Measurements from ENCODE around the gene OR2H2.

OR2H2 gene

GRCh38 chr6:29619578-29620160 lies 34.7 kb downstream of the OR2H2 start:
- Histone ChIP-seq H3K4me1 (ENCODE audit: insufficient read depth, low read length) (peaks cover 29% of the 10 kb centered on the region), H3K36me3 (ENCODE audit: insufficient read depth, low read length) (peaks cover 91% of the 10 kb centered on the region), H3K27me3 (ENCODE audit: insufficient read depth, low read length) (no peaks in the 10 kb centered on the region), H3K9me3 (ENCODE audit: insufficient read depth, low read depth, low read length) (no peaks in the 10 kb centered on the region), H3K9ac (ENCODE audit: low read depth, low read length) (no peak overlapping the region), H3K27ac (ENCODE audit: low read depth, low read length) (no peak overlapping the region; the same call in 1 of the 2 replicates), H3K4me3 (ENCODE audit: low read length) (no peak overlapping the region)
- WGBS: 97% methylated on average over 1 of the region's 1 CpG

GRCh38 chr6:29620630-29621029 lies 35.7 kb downstream of the OR2H2 start:
- Histone ChIP-seq H3K36me3 (ENCODE audit: insufficient read depth, low read length) (peaks cover 81% of the 10 kb centered on the region), H3K27ac (ENCODE audit: low read depth, low read length) (no peak overlapping the region), H3K4me1 (ENCODE audit: insufficient read depth, low read length) (peaks cover 38% of the 10 kb centered on the region), H3K9me3 (ENCODE audit: insufficient read depth, low read depth, low read length) (no peaks in the 10 kb centered on the region), H3K9ac (ENCODE audit: low read depth, low read length) (no peak overlapping the region), H3K27me3 (ENCODE audit: insufficient read depth, low read length) (no peaks in the 10 kb centered on the region), H3K4me3 (ENCODE audit: low read length) (no peak overlapping the region)
- 91% methylated on average over 4 of the region's 4 CpGs for WGBS

GRCh38 chr6:29624520-29624961 lies 39.6 kb downstream of the OR2H2 start:
- Histone ChIP-seq H3K27ac (ENCODE audit: low read depth, low read length) (peak overlapping the region; percentile 83), H3K9ac (ENCODE audit: low read depth, low read length) (peak overlapping the region; percentile 12; the same call in 1 of the 2 replicates), H3K27me3 (ENCODE audit: insufficient read depth, low read length) (no peaks in the 10 kb centered on the region), H3K36me3 (ENCODE audit: insufficient read depth, low read length) (peaks cover 47% of the 10 kb centered on the region), H3K4me3 (ENCODE audit: low read length) (peak overlapping the region; percentile 80), H3K4me1 (ENCODE audit: insufficient read depth, low read length) (peaks cover 53% of the 10 kb centered on the region), H3K9me3 (ENCODE audit: insufficient read depth, low read depth, low read length) (no peaks in the 10 kb centered on the region)
- WGBS: under 1% methylated on average over 3 of the region's 3 CpGs

GRCh38 chr6:29625337-29625930 lies 40.5 kb downstream of the OR2H2 start:
- peak overlapping the region; percentile 12; the same call in 1 of the 2 replicates for H3K9ac ChIP-seq (ENCODE audit: low read depth, low read length)
- no peaks in the 10 kb centered on the region for H3K27me3 ChIP-seq (ENCODE audit: insufficient read depth, low read length)
- peak overlapping the region; percentile 80 for H3K4me3 ChIP-seq (ENCODE audit: low read length)
- H3K36me3 ChIP-seq (ENCODE audit: insufficient read depth, low read length): peaks cover 38% of the 10 kb centered on the region
- no peaks in the 10 kb centered on the region for H3K9me3 ChIP-seq (ENCODE audit: insufficient read depth, low read depth, low read length)
- peak overlapping the region; percentile 83 for H3K27ac ChIP-seq (ENCODE audit: low read depth, low read length)
- H3K4me1 ChIP-seq (ENCODE audit: insufficient read depth, low read length): peaks cover 62% of the 10 kb centered on the region
- WGBS: 14% methylated on average over 7 of the region's 7 CpGs

GRCh38 chr6:29626948-29627754 lies 42.2 kb downstream of the OR2H2 start:
- Histone ChIP-seq H3K4me1 (ENCODE audit: insufficient read depth, low read length) (peaks cover 73% of the 10 kb centered on the region), H3K27ac (ENCODE audit: low read depth, low read length) (peak overlapping the region; percentile 86), H3K27me3 (ENCODE audit: insufficient read depth, low read length) (no peaks in the 10 kb centered on the region), H3K9me3 (ENCODE audit: insufficient read depth, low read depth, low read length) (no peaks in the 10 kb centered on the region), H3K4me3 (ENCODE audit: low read length) (peak overlapping the region; percentile 80), H3K36me3 (ENCODE audit: insufficient read depth, low read length) (peaks cover 21% of the 10 kb centered on the region), H3K9ac (ENCODE audit: low read depth, low read length) (peak overlapping the region; percentile 84)
- WGBS: under 1% methylated on average over 31 of the region's 31 CpGs

- H3K36me3 ChIP-seq (ENCODE audit: insufficient read depth, low read length): peaks cover 14% of the 10 kb centered on the region
- peak overlapping the region; percentile 80 for H3K4me3 ChIP-seq (ENCODE audit: low read length)
- H3K9me3 ChIP-seq (ENCODE audit: insufficient read depth, low read depth, low read length): no peaks in the 10 kb centered on the region
- WGBS: under 1% methylated on average over 50 of the region's 51 CpGs
- H3K4me1 ChIP-seq (ENCODE audit: insufficient read depth, low read length): peaks cover 66% of the 10 kb centered on the region
- peak overlapping the region; percentile 86 for H3K27ac ChIP-seq (ENCODE audit: low read depth, low read length)
- peak overlapping the region; percentile 84 for H3K9ac ChIP-seq (ENCODE audit: low read depth, low read length)
- no peaks in the 10 kb centered on the region for H3K27me3 ChIP-seq (ENCODE audit: insufficient read depth, low read length)
Measured at GRCh38 chr6:29627755-29628418, 43.0 kb downstream of the OR2H2 start.

GRCh38 chr6:29628419-29629281 lies 43.7 kb downstream of the OR2H2 start:
- Histone ChIP-seq H3K27me3 (ENCODE audit: insufficient read depth, low read length) (no peaks in the 10 kb centered on the region), H3K9me3 (ENCODE audit: insufficient read depth, low read depth, low read length) (no peaks in the 10 kb centered on the region), H3K27ac (ENCODE audit: low read depth, low read length) (peak overlapping the region; percentile 50), H3K4me3 (ENCODE audit: low read length) (peak overlapping the region; percentile 72), H3K9ac (ENCODE audit: low read depth, low read length) (peak overlapping the region; percentile 53), H3K4me1 (ENCODE audit: insufficient read depth, low read length) (peaks cover 58% of the 10 kb centered on the region), H3K36me3 (ENCODE audit: insufficient read depth, low read length) (peaks cover 6% of the 10 kb centered on the region)
- 1% methylated on average over 32 of the region's 32 CpGs for WGBS

GRCh38 chr6:29629571-29629970 lies 44.6 kb downstream of the OR2H2 start:
- H3K9ac ChIP-seq (ENCODE audit: low read depth, low read length): no peak overlapping the region
- WGBS: 67% methylated on average over 1 of the region's 2 CpGs
- H3K9me3 ChIP-seq (ENCODE audit: insufficient read depth, low read depth, low read length): no peaks in the 10 kb centered on the region
- H3K4me1 ChIP-seq (ENCODE audit: insufficient read depth, low read length): peaks cover 52% of the 10 kb centered on the region
- H3K27ac ChIP-seq (ENCODE audit: low read depth, low read length): no peak overlapping the region
- H3K27me3 ChIP-seq (ENCODE audit: insufficient read depth, low read length): no peaks in the 10 kb centered on the region
- no peaks in the 10 kb centered on the region for H3K36me3 ChIP-seq (ENCODE audit: insufficient read depth, low read length)
- H3K4me3 ChIP-seq (ENCODE audit: low read length): peak overlapping the region; percentile 72

GRCh38 chr6:29630315-29630714 lies 45.4 kb downstream of the OR2H2 start:
- Histone ChIP-seq H3K9me3 (ENCODE audit: insufficient read depth, low read depth, low read length) (no peaks in the 10 kb centered on the region), H3K4me3 (ENCODE audit: low read length) (peak overlapping the region; percentile 72), H3K27me3 (ENCODE audit: insufficient read depth, low read length) (no peaks in the 10 kb centered on the region), H3K27ac (ENCODE audit: low read depth, low read length) (no peak overlapping the region), H3K4me1 (ENCODE audit: insufficient read depth, low read length) (peaks cover 48% of the 10 kb centered on the region), H3K36me3 (ENCODE audit: insufficient read depth, low read length) (no peaks in the 10 kb centered on the region), H3K9ac (ENCODE audit: low read depth, low read length) (no peak overlapping the region)
- WGBS: 54% methylated on average over 9 of the region's 9 CpGs

GRCh38 chr6:29631209-29631810 lies 46.4 kb downstream of the OR2H2 start:
- no peaks in the 10 kb centered on the region for H3K27me3 ChIP-seq (ENCODE audit: insufficient read depth, low read length)
- H3K4me1 ChIP-seq (ENCODE audit: insufficient read depth, low read length): peaks cover 38% of the 10 kb centered on the region
- 0 out of 2 replicates have a peak overlapping the region, but pooled peaks have one; percentile 14 for H3K9ac ChIP-seq (ENCODE audit: low read depth, low read length)
- 9% methylated on average over 14 of the region's 14 CpGs for WGBS
- no peak overlapping the region for H3K27ac ChIP-seq (ENCODE audit: low read depth, low read length)
- H3K36me3 ChIP-seq (ENCODE audit: insufficient read depth, low read length): no peaks in the 10 kb centered on the region
- H3K4me3 ChIP-seq (ENCODE audit: low read length): peak overlapping the region; percentile 72
- H3K9me3 ChIP-seq (ENCODE audit: insufficient read depth, low read depth, low read length): no peaks in the 10 kb centered on the region
